H9 (cell line): Measurements from ENCODE around the gene TENT5C. TPM values are rescaled to one million over a fixed set of nuclear protein-coding genes. Genes with fewer than 3 reads are reported as not detected.
A peak's percentile ranks its signal among the peaks of the same experiment; 100 is the strongest.

ENCODE experiments used
- DNase-seq: peaks from one replicate; pipeline ENCODE4 v3.0.0-alpha.2; 2017
- H2AFZ ChIP-seq: one replicate; pipeline ENCODE4 v1.6.1; 2013; ENCODE audit warnings: mild to moderate bottlenecking, low read length, control low read depth, moderate library complexity
- H2AK5ac ChIP-seq: 2 replicates; pipeline ENCODE4 v1.6.1; 2013; ENCODE audit warnings: low read length, control low read depth, mixed read lengths; ENCODE audit not compliant: insufficient read length
- H2BK120ac ChIP-seq: one replicate; pipeline ENCODE4 v1.6.1; 2013; ENCODE audit warnings: low read depth, mild to moderate bottlenecking, low read length, control low read depth, inconsistent platforms; ENCODE audit not compliant: poor library complexity, severe bottlenecking
- H2BK12ac ChIP-seq: 2 replicates; pipeline ENCODE4 v1.6.1; 2013; ENCODE audit warnings: low read length, control low read depth, mixed read lengths, low read depth; ENCODE audit not compliant: insufficient read length
- H2BK15ac ChIP-seq: 2 replicates; pipeline ENCODE4 v1.6.1; 2013; ENCODE audit warnings: low read depth, low read length, control low read depth
- H2BK20ac ChIP-seq: one replicate; pipeline ENCODE4 v1.6.1; 2013; ENCODE audit warnings: low read depth, mild to moderate bottlenecking, low read length, control low read depth, inconsistent platforms; ENCODE audit not compliant: poor library complexity, severe bottlenecking
- H2BK5ac ChIP-seq: 2 replicates; pipeline ENCODE4 v1.6.1; 2013; ENCODE audit warnings: low read length, control low read depth, mixed read lengths; ENCODE audit not compliant: insufficient read length
- H3K14ac ChIP-seq: 2 replicates; pipeline ENCODE4 v1.6.1; 2013; ENCODE audit warnings: low read length, control low read depth; ENCODE audit not compliant: insufficient read depth
- H3K18ac ChIP-seq: 2 replicates; pipeline ENCODE4 v1.6.1; 2013; ENCODE audit warnings: low read depth, mild to moderate bottlenecking, mixed read lengths, low read length, control low read depth; ENCODE audit not compliant: insufficient read length
- H3K23ac ChIP-seq: 2 replicates; pipeline ENCODE4 v1.6.1; 2013; ENCODE audit warnings: low read length, control low read depth, mixed read lengths, low read depth; ENCODE audit not compliant: insufficient read length
- H3K23me2 ChIP-seq: 2 replicates; pipeline ENCODE4 v1.6.1; 2013; ENCODE audit warnings: low read depth, mild to moderate bottlenecking, mixed read lengths, low read length, control low read depth; ENCODE audit not compliant: insufficient read length, poor library complexity, severe bottlenecking
- H3K27ac ChIP-seq: 2 replicates; pipeline ENCODE4 v1.5.1; 2013; ENCODE audit warnings: low read length, control low read depth, mixed read lengths, low read depth; ENCODE audit not compliant: insufficient read length
- H3K27me3 ChIP-seq: 2 replicates; pipeline ENCODE4 v1.6.1; 2013; ENCODE audit warnings: low read length, control low read depth, inconsistent platforms; ENCODE audit not compliant: insufficient read depth
- H3K4ac ChIP-seq: 2 replicates; pipeline ENCODE4 v1.6.1; 2013; ENCODE audit warnings: low read depth, mild to moderate bottlenecking, control low read depth, inconsistent platforms, low read length, moderate library complexity
- H3K4me1 ChIP-seq: 2 replicates; pipeline ENCODE4 v1.6.1; 2013; ENCODE audit warnings: low read length, control low read depth, inconsistent platforms; ENCODE audit not compliant: insufficient read depth
- H3K4me2 ChIP-seq: 2 replicates; pipeline ENCODE4 v1.6.1; 2013; ENCODE audit warnings: low read length, control low read depth, mixed read lengths; ENCODE audit not compliant: insufficient read length, insufficient read depth
- H3K56ac ChIP-seq: 2 replicates; pipeline ENCODE4 v1.6.1; 2013; ENCODE audit warnings: low read depth, mild to moderate bottlenecking, mixed read lengths, low read length, control low read depth; ENCODE audit not compliant: insufficient read length
- H3K79me1 ChIP-seq: 2 replicates; pipeline ENCODE4 v1.6.1; 2013; ENCODE audit warnings: low read depth, mild to moderate bottlenecking, moderate library complexity, low read length, control low read depth, inconsistent platforms; ENCODE audit not compliant: insufficient read depth, poor library complexity, severe bottlenecking
- H3K79me2 ChIP-seq: 2 replicates; pipeline ENCODE4 v1.6.1; 2013; ENCODE audit warnings: low read length, control low read depth, inconsistent platforms; ENCODE audit not compliant: insufficient read depth
- H3K9ac ChIP-seq: 2 replicates; pipeline ENCODE4 v1.6.1; 2013; ENCODE audit warnings: low read length, control low read depth, mixed read lengths; ENCODE audit not compliant: insufficient read length; ENCODE audit errors: extremely low read depth
- H3K9me3 ChIP-seq: one replicate; pipeline ENCODE4 v1.6.1; 2013; ENCODE audit warnings: low read depth, low read length, inconsistent platforms; ENCODE audit not compliant: control insufficient read depth
- H3T11ph ChIP-seq: one replicate; pipeline ENCODE4 v1.6.1; 2013; ENCODE audit warnings: mild to moderate bottlenecking, low read length, control low read depth, inconsistent platforms
- H4K20me1 ChIP-seq: one replicate; pipeline ENCODE4 v1.6.1; 2013; ENCODE audit not compliant: control insufficient read depth, insufficient read length, insufficient read depth
- H4K5ac ChIP-seq: 2 replicates; pipeline ENCODE4 v1.6.1; 2013; ENCODE audit warnings: low read depth, mild to moderate bottlenecking, mixed read lengths, low read length, control low read depth; ENCODE audit not compliant: insufficient read length
- H4K8ac ChIP-seq: replicated peaks from 2 replicates; pipeline ENCODE4 v1.6.1; 2013; ENCODE audit warnings: low read length, control low read depth, mixed read lengths, low read depth; ENCODE audit not compliant: insufficient read length
- H4K91ac ChIP-seq: 2 replicates; pipeline ENCODE4 v1.6.1; 2013; ENCODE audit warnings: low read depth, mild to moderate bottlenecking, moderate library complexity, mixed read lengths, low read length, control low read depth; ENCODE audit not compliant: insufficient read length
- H3K27ac Mint-ChIP-seq, 3 experiments: 2 replicates in 2 of 3; 3 replicates in 1 of 3; pipeline ENCODE4 v1.8.0; 2020 to 2021; ENCODE audit warnings: mixed read lengths in 3 of 3, mild to moderate bottlenecking in 1 of 3, moderate library complexity in 1 of 3
- H3K27me3 Mint-ChIP-seq: 2 replicates; pipeline ENCODE4 v1.8.0; 2021; ENCODE audit warnings: low read depth, mild to moderate bottlenecking, moderate library complexity, mixed read lengths
- H3K36me3 Mint-ChIP-seq, 3 experiments: 2 replicates in 2 of 3; 3 replicates in 1 of 3; pipeline ENCODE4 v1.8.0; 2020 to 2021; ENCODE audit warnings: low read depth in 3 of 3, mixed read lengths in 3 of 3; ENCODE audit not compliant: insufficient read depth in 1 of 3
- H3K4me1 Mint-ChIP-seq, 2 experiments: 2 replicates each; pipeline ENCODE4 v1.8.0; 2020; ENCODE audit warnings: mixed read lengths in 2 of 2
- H3K4me3 Mint-ChIP-seq, 2 experiments: 2 replicates in 1 of 2; 3 replicates in 1 of 2; pipeline ENCODE4 v1.8.0; 2020 to 2021; ENCODE audit warnings: mild to moderate bottlenecking in 2 of 2, mixed read lengths in 2 of 2, moderate library complexity in 1 of 2
- H3K9me3 Mint-ChIP-seq, 2 experiments: 2 replicates in 1 of 2; 3 replicates in 1 of 2; pipeline ENCODE4 v1.8.0; 2020; ENCODE audit warnings: mild to moderate bottlenecking in 2 of 2, mixed read lengths in 2 of 2, moderate library complexity in 1 of 2
- CTCF ChIP-seq: fragments of 200-600 bp; sonication (generic); conservative IDR thresholded peaks from 3 replicates; pipeline ENCODE4 v1.8.0; 2021; ENCODE audit warnings: antibody characterized with exemption, mild to moderate bottlenecking
- WGBS: extraction: QIAGEN DNeasy Blood & Tissue Kit; methylation state at CpG from one replicate; pipeline ENCODE4 v1.1.7; 2013; ENCODE audit warnings: missing lambda C conversion rate, low lambda C conversion rate, mixed read lengths; ENCODE audit not compliant: insufficient read length; ENCODE audit errors: extremely low coverage; 5-methylcytosine and 5-hydroxymethylcytosine counted together
- total RNA-seq: library from RNA; stranded (reverse); gene quantifications from 2 replicates; pipeline ENCODE4 v1.2.1, GENCODE V29; 2021

The TENT5C gene
- total RNA-seq, 1 experiment from 2014 or later = 0.37 TPM

GRCh38 chr1:117587499-117588356 is 18.1 kb upstream of the TENT5C start:
- Histone ChIP-seq H2BK120ac (no peak overlapping the region), H3K18ac (no peak overlapping the region)
- no CpG with 5 or more reads among the region's 14 CpGs for WGBS

More at GRCh38 chr1:117587499-117588356, 18.1 kb upstream of the TENT5C start:
- no peak for TF ChIP-seq CTCF
- Mint-ChIP-seq H3K4me3 (no peak overlapping the region), H3K9me3 (no peaks in the 10 kb centered on the region), H3K27ac (peak overlapping the region in 1 of 3 experiments; percentile 91; a peak in 1 of 7 replicates), H3K4me1 (peaks cover 8 to 9% of the 10 kb centered on the region in 2 experiments), H3K36me3 (no peaks in the 10 kb centered on the region), H3K27me3 (no peaks in the 10 kb centered on the region; the same call in 1 of the 2 replicates)
- Histone ChIP-seq H3K4me2 (no peak overlapping the region), H3K27ac (no peak overlapping the region), H3K23ac (no peak overlapping the region), H4K5ac (no peak overlapping the region), H4K91ac (no peak overlapping the region), H4K20me1 (no peaks in the 10 kb centered on the region), H2BK15ac (no peak overlapping the region), H3K56ac (no peak overlapping the region), H2BK12ac (no peak overlapping the region), H3K9me3 (no peaks in the 10 kb centered on the region), H3K79me2 (no peaks in the 10 kb centered on the region), H3K14ac (no peak overlapping the region; the same call in 1 of the 2 replicates), H2AK5ac (no peak overlapping the region), H3K4ac (no peak overlapping the region), H2BK20ac (no peak overlapping the region), H4K8ac (no peak overlapping the region), H3K23me2 (no peaks in the 10 kb centered on the region), H2BK5ac (no peak overlapping the region), H3K9ac (no peak overlapping the region), H3T11ph (no peak overlapping the region), H3K79me1 (no peaks in the 10 kb centered on the region), H3K27me3 (no peaks in the 10 kb centered on the region), H3K4me1 (no peaks in the 10 kb centered on the region), H2AFZ (no peak overlapping the region)
- no peak for DNase-seq
